Neural crest cell (in vitro differentiated cells): ENCODE data around the gene OLFM1. TPM values are rescaled to one million over a fixed set of nuclear protein-coding genes. Genes with fewer than 3 reads are reported as not detected.

ENCODE experiments used
- DNase-seq: peaks from one replicate; pipeline ENCODE4 v3.0.0; 2021; ENCODE audit warnings: low read depth, mixed read lengths, low spot score
- H3K27ac Mint-ChIP-seq: one replicate; pipeline ENCODE4 v1.8.0; 2021; ENCODE audit warnings: mild to moderate bottlenecking, mixed read lengths; ENCODE audit not compliant: unreplicated experiment
- H3K27me3 Mint-ChIP-seq: 2 replicates; pipeline ENCODE4 v1.8.0; 2021; ENCODE audit warnings: low read depth, mild to moderate bottlenecking, mixed read lengths
- H3K36me3 Mint-ChIP-seq: 2 replicates; pipeline ENCODE4 v1.8.0; 2021; ENCODE audit warnings: low read depth, mild to moderate bottlenecking, mixed read lengths
- H3K4me1 Mint-ChIP-seq: 2 replicates; pipeline ENCODE4 v1.8.0; 2021; ENCODE audit warnings: mixed read lengths
- H3K4me3 Mint-ChIP-seq: one replicate; pipeline ENCODE4 v1.8.0; 2021; ENCODE audit warnings: mild to moderate bottlenecking, mixed read lengths
- H3K9me3 Mint-ChIP-seq: 2 replicates; pipeline ENCODE4 v1.8.0; 2021; ENCODE audit warnings: mixed read lengths
- total RNA-seq: library from RNA; stranded (reverse); gene quantifications from 2 replicates; pipeline ENCODE4 v1.2.1, GENCODE V29; 2021
- TF ChIP-seq, protein P1 (sequence below): fragments of 200-600 bp; sonication (generic); conservative IDR thresholded peaks from 2 replicates; pipeline ENCODE4 v1.5.0; 2021; ENCODE audit warnings: antibody characterized with exemption, mild to moderate bottlenecking

Gene OLFM1
- total RNA-seq, 1 donor from 2014 or later: 27.2 TPM

- no peak for DNase-seq
- Mint-ChIP-seq H3K9me3 (no peaks in the 10 kb centered on the region), H3K27me3 (peaks cover 41% of the 10 kb centered on the region), H3K4me1 (peaks cover 21% of the 10 kb centered on the region), H3K27ac (no peak overlapping the region), H3K4me3 (no peak overlapping the region), H3K36me3 (no peaks in the 10 kb centered on the region)
- TF ChIP-seq, protein P1, sequence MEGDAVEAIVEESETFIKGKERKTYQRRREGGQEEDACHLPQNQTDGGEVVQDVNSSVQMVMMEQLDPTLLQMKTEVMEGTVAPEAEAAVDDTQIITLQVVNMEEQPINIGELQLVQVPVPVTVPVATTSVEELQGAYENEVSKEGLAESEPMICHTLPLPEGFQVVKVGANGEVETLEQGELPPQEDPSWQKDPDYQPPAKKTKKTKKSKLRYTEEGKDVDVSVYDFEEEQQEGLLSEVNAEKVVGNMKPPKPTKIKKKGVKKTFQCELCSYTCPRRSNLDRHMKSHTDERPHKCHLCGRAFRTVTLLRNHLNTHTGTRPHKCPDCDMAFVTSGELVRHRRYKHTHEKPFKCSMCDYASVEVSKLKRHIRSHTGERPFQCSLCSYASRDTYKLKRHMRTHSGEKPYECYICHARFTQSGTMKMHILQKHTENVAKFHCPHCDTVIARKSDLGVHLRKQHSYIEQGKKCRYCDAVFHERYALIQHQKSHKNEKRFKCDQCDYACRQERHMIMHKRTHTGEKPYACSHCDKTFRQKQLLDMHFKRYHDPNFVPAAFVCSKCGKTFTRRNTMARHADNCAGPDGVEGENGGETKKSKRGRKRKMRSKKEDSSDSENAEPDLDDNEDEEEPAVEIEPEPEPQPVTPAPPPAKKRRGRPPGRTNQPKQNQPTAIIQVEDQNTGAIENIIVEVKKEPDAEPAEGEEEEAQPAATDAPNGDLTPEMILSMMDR: no peak
Observed at GRCh38 chr9:135070964-135071735, 16.3 kb upstream of the OLFM1 start.

- Mint-ChIP-seq H3K4me3 (no peak overlapping the region), H3K36me3 (no peaks in the 10 kb centered on the region), H3K27me3 (peaks cover 51% of the 10 kb centered on the region), H3K9me3 (no peaks in the 10 kb centered on the region), H3K4me1 (peaks cover 30% of the 10 kb centered on the region), H3K27ac (no peak overlapping the region)
- TF ChIP-seq, protein P1: no peak
- no peak for DNase-seq
Observed at GRCh38 chr9:135073081-135073740, 14.3 kb upstream of the OLFM1 start.

DNA sequence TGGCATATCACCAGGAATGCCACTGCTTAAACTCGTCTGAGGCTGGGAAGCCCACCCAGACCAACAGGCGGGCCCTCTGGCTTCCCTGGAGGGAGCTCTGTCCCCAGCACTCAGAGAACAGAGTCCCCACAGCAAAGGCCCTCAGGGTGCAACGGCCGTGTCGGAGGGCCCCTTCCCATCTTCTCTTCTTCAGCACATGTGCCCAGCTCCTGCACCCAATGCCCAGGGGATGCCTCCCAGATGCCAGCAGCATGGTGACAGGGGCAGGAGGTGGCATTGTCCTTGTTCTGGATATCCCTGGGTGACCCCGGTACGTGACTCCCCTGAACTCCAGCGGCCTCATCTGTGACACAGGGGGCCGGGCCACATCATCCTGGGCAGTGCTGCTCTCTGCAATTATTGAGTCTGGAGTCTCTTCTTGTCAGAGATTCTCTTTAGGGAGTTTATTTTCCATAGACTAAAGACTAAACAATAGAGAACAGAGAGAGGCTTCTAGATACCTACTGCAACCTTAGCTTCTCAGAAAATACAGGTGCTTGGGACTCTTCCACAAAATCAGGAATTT is 13.6 kb upstream of the OLFM1 start:
- peaks cover 47% of the 10 kb centered on the region for H3K27me3 Mint-ChIP-seq
- H3K4me1 Mint-ChIP-seq: peaks cover 31% of the 10 kb centered on the region
- H3K4me3 Mint-ChIP-seq: no peak overlapping the region
- no peak for DNase-seq
- H3K9me3 Mint-ChIP-seq: no peaks in the 10 kb centered on the region
- TF ChIP-seq, protein P1: no peak
- no peaks in the 10 kb centered on the region for H3K36me3 Mint-ChIP-seq
- H3K27ac Mint-ChIP-seq: no peak overlapping the region

DNA sequence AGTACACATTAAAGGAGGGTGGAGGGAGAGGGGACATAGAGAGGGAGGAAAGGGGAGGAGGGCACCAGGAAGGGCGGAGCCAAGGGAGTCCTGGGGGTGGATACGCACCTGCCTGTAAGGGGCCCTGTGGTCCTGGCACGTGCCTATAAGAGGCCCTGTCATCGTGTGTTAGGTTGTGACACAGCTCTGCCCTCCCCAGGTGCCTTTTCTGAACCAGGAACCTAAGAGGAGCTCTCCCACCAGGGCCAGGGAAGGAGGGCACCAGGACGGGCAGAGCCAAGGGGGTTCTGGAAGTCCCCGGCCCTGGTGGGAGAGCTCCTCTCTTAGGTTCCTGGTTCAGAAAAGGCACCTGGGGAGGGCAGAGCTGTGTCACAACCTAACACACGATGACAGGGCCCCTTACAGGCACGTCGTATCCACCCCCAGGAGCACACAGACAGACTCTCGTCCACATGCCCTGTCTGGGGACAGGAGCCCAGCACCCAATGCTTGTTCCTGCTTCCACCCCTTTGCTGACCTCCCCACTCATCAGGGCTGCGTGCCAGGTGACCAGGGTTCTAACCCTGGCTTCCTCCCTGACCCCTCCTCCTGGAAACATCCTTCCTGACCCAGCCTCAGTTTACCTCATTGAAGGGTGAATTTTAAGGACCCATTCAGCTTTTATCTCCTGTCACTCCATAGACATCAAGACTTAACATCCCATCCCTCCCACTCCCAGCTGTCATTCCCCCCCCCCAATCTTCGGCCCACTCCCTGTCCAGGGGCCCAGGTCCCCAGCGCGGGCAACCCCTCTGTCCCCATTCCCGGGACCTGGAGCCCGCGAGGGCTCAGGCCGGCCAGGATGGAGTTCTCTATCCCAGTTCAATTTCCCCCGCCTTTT is 12.9 kb upstream of the OLFM1 start:
- H3K27me3 Mint-ChIP-seq: peaks cover 41% of the 10 kb centered on the region
- no peak for DNase-seq

More for the DNA sequence above, 12.9 kb upstream of the OLFM1 start:
- Mint-ChIP-seq H3K36me3 (no peaks in the 10 kb centered on the region), H3K27ac (no peak overlapping the region), H3K9me3 (no peaks in the 10 kb centered on the region), H3K4me1 (peaks cover 30% of the 10 kb centered on the region), H3K4me3 (peak overlapping the region; percentile 73)
- TF ChIP-seq, protein P1: no peak
